HepG2 (cell line): Measurements from ENCODE around the gene GOLGA6C. TPM values are rescaled to one million over a fixed set of nuclear protein-coding genes. Genes with fewer than 3 reads are reported as not detected.

Experiments used
- ATAC-seq: fragments of 200-7000 bp; cut with Tn5 transposase; 3 replicates; pipeline ENCODE4 v1.9.1; 2020; ENCODE audit warnings: mild to moderate bottlenecking, moderate library complexity
- BruUV-seq: library from RNA; stranded (reverse); fragments of 400-500 nt; replicated peaks from 2 replicates; lab custom pipeline; 2021; lab: Mats Ljungman, UMichigan
- CTCF ChIA-PET: fragments of 300-600 bp; formaldehyde crosslinking; extraction: SDS; loops from one replicate; lab custom pipeline; 2021; ENCODE audit warnings: low total read pairs, inconsistent platforms, low intra/inter-chr PET ratio; lab: Yijun Ruan, JAX
- POLR2A ChIA-PET: fragments of 350-600 bp; sonication (Branson Sonifier 250); formaldehyde crosslinking; loops from one replicate; lab custom pipeline; 2020; ENCODE audit warnings: antibody characterized with exemption, inconsistent platforms; lab: Yijun Ruan, JAX
- DNase-seq: peaks from one replicate; pipeline ENCODE4 v3.0.0-alpha.2; 2015; ENCODE audit warnings: low spot score
- FAIRE-seq: peaks from 3 replicates; lab custom pipeline; 2011; peaks lifted over from hg19 to GRCh38; lab: Jason Lieb, UNC
- H2AFZ ChIP-seq: one replicate; pipeline ENCODE4 v1.6.1; 2011; ENCODE audit warnings: low read length, inconsistent platforms
- H3K27ac ChIP-seq: fragments of 300-600 bp; 3 replicates; pipeline ENCODE4 v1.8.0; 2011; ENCODE audit warnings: mixed run types, mild to moderate bottlenecking, mixed read lengths, low read length, inconsistent platforms; ENCODE audit not compliant: insufficient read depth; ENCODE audit errors: extremely low read length
- H3K27me3 ChIP-seq, 2 experiments: fragments of 200-600 bp in 1 of 2; 2 replicates in 1 of 2; 3 replicates in 1 of 2; pipeline versions ENCODE4 v1.6.0 to v1.8.0; 2011; ENCODE audit warnings: low read length in 2 of 2, mild to moderate bottlenecking in 2 of 2, moderate library complexity in 2 of 2, inconsistent platforms in 1 of 2; ENCODE audit not compliant: insufficient read depth in 2 of 2, control insufficient read depth in 1 of 2
- H3K36me3 ChIP-seq, 2 experiments: fragments of 200-600 bp in 1 of 2; replicated peaks in 1 of 2; 2 replicates in 1 of 2; 3 replicates in 1 of 2; pipeline versions ENCODE4 v1.5.1 to v1.8.0; 2011; ENCODE audit warnings: low read length in 2 of 2, inconsistent platforms in 1 of 2; ENCODE audit not compliant: insufficient read depth in 2 of 2, control insufficient read depth in 1 of 2
- H3K4me1 ChIP-seq: 2 replicates; pipeline ENCODE4 v1.5.1; 2012; ENCODE audit warnings: low read length, inconsistent platforms; ENCODE audit not compliant: insufficient read depth
- H3K4me2 ChIP-seq: 2 replicates; pipeline ENCODE4 v1.6.0; 2011; ENCODE audit warnings: low read depth, low read length, inconsistent platforms
- H3K4me3 ChIP-seq, 3 experiments: fragments of 200-600 bp in 1 of 3; sonication (generic), shearing (Covaris generic) in 1 of 3; replicated peaks in 1 of 3; 2 replicates each; pipeline ENCODE4 v1.5.1; 2011 to 2016; ENCODE audit warnings: low read length in 3 of 3, inconsistent platforms in 2 of 3, low read depth in 2 of 3, mild to moderate bottlenecking in 2 of 3, control low read depth in 1 of 3, mixed read lengths in 1 of 3; ENCODE audit not compliant: insufficient read depth in 1 of 3
- H3K79me2 ChIP-seq: one replicate; pipeline ENCODE4 v1.6.1; 2011; ENCODE audit warnings: low read length, inconsistent platforms; ENCODE audit not compliant: insufficient read depth
- H3K9ac ChIP-seq: 2 replicates; pipeline ENCODE4 v1.6.0; 2011; ENCODE audit warnings: mild to moderate bottlenecking, low read depth, low read length, inconsistent platforms; ENCODE audit not compliant: insufficient read depth
- H3K9me3 ChIP-seq: 2 replicates; pipeline ENCODE4 v1.5.1; 2012; ENCODE audit warnings: mild to moderate bottlenecking, low read length
- H4K20me1 ChIP-seq: 2 replicates; pipeline ENCODE4 v1.6.0; 2011; ENCODE audit warnings: inconsistent platforms, mild to moderate bottlenecking, low read length, moderate library complexity; ENCODE audit not compliant: insufficient read depth
- BCL3 ChIP-seq: sonication (generic); formaldehyde crosslinking; IDR thresholded peaks from 2 replicates; pipeline ENCODE4 v1.5.1; 2020; ENCODE audit warnings: mild to moderate bottlenecking, missing genetic modification reagents, moderate library complexity
- BCL6 ChIP-seq: IDR thresholded peaks from 2 replicates; pipeline ENCODE4 v1.6.1; 2016; ENCODE audit warnings: missing genetic modification reagents, missing compliant biosample characterization
- SCMH1 ChIP-seq: sonication (generic); formaldehyde crosslinking; IDR thresholded peaks from 2 replicates; pipeline ENCODE4 v1.9.0; 2021; ENCODE audit warnings: missing genetic modification reagents, mild to moderate bottlenecking, borderline replicate concordance
- ZMAT5 ChIP-seq: sonication (generic); formaldehyde crosslinking; IDR thresholded peaks from 2 replicates; pipeline ENCODE4 v1.5.0; 2020; ENCODE audit warnings: mild to moderate bottlenecking, low read depth, missing genetic modification reagents, borderline replicate concordance
- ZNF589 ChIP-seq: sonication (generic); formaldehyde crosslinking; conservative IDR thresholded peaks from 2 replicates; pipeline ENCODE4 v1.8.0; 2022; ENCODE audit warnings: mild to moderate bottlenecking, moderate library complexity, missing genetic modification reagents
- WGBS: methylation state at CpG from one replicate; pipeline ENCODE4 v1.1.6; 2017; ENCODE audit warnings: low lambda C conversion rate; 5-methylcytosine and 5-hydroxymethylcytosine counted together
- in situ Hi-C: cut with HindIII; loops from 2 replicates; pipeline ENCODE4 v1.10.0; 2017; ENCODE audit warnings: low pct_unique_long_range_greater_than_20kb; ENCODE audit not compliant: extremely low pct_ligation_motif_present
- intact Hi-C: fragments of 100-400 bp; cut with micrococcal nuclease; formaldehyde crosslinking; loops from one replicate; pipeline ENCODE4 v1.10.0; 2022; ENCODE audit not compliant: unreplicated experiment
- polyA plus RNA-seq, 8 experiments: library from polyadenylated mRNA; depleted of rRNA in 3 of 8; stranded (reverse) in 7 of 8; unstranded in 1 of 8; fragments of >200 nt; fragmentation: Illumina TruSeq in 4 of 8; extraction: Trizol in 4 of 8; gene quantifications; 2 replicates each; pipeline versions ENCODE4 v1.2.1 to v1.2.3, GENCODE V29; 2011 to 2016; ENCODE audit warnings: low read depth in 4 of 8, missing spikeins in 1 of 8, mixed read lengths in 1 of 8; ENCODE audit not compliant: insufficient read depth in 1 of 8
- total RNA-seq, 5 experiments: library from RNA; depleted of rRNA; stranded (reverse); fragments of >200 nt; fragmentation: Illumina TruSeq; extraction: Trizol; gene quantifications; 2 replicates each; pipeline ENCODE4 v1.2.3, GENCODE V29; 2016; ENCODE audit warnings: low read depth in 1 of 5
- TF ChIP-seq, protein P1 (sequence below): sonication (generic); formaldehyde crosslinking; IDR thresholded peaks from 2 replicates; pipeline ENCODE4 v1.4.0; 2020; ENCODE audit warnings: mild to moderate bottlenecking, missing genetic modification reagents
- TF ChIP-seq, protein P2 (sequence below): sonication (generic); formaldehyde crosslinking; IDR thresholded peaks from 2 replicates; pipeline ENCODE4 v1.4.0; 2020; ENCODE audit warnings: missing genetic modification reagents, borderline replicate concordance
- TF ChIP-seq, protein P3 (sequence below), 2 experiments: fragments of 450-650 bp in 1 of 2; sonication (generic) in 1 of 2; formaldehyde crosslinking; IDR thresholded peaks; 2 replicates each; pipeline versions ENCODE4 v1.5.0 to v1.8.0; 2020 to 2022; ENCODE audit warnings: mild to moderate bottlenecking in 1 of 2, missing genetic modification reagents in 1 of 2

Gene GOLGA6C
- total and polyA plus RNA-seq, 2 of the 13 experiments (the other 11 are each of a cell fraction or from before 2014, with no cell fraction given): not detected

DNA sequence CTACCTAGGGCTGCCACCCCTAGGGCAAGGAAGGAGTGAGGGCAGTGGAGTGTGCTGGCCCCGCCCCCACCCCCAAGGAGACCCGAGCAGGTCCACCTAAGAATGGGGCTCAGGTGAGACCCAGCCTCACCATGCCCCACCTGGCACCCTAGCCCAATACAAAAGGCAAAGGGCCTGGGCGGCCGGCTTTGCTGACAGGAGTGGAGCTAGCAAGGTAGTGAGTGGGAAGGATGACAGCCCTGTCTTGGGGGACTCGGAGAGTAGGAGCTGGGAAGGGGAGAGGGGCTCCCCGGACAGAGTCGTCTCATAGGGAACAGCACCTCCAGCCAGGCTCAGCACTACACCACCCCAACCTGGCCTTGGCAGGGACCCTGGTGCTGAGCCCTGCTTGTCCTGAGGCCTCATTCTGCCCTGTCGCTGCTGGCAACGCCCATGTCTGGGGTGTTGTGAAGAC, 44.3 kb upstream of the GOLGA6C start:
- intact Hi-C loops: no loop called here
- DNase-seq (no peak), ATAC-seq (peak; percentile 2; the same call in 2 of the 3 replicates), FAIRE-seq (no peak)
- peaks cover 20% of the 10 kb centered on the region for H3K79me2 ChIP-seq
- no peak overlapping the region for H3K4me3 ChIP-seq
- no peaks in the 10 kb centered on the region for H3K27me3 ChIP-seq
- no peak overlapping the region for H3K27ac ChIP-seq
- POLR2A ChIA-PET: interaction anchor here (1.6 to 2.3 kb wide), 2 partner anchors 9 to 170 kb away, joined by 6 to 9 read pairs; no protein-coding TSS in a partner anchor
- no peak overlapping the region for H3K4me2 ChIP-seq
- peaks cover 12% of the 10 kb centered on the region for H3K4me1 ChIP-seq
- in situ Hi-C loops: no loop called here
- CTCF ChIA-PET: no interaction called here
- H2AFZ ChIP-seq: no peak overlapping the region
- 93% methylated on average over 7 of the region's 9 CpGs for WGBS
- peaks cover 33 to 44% of the 10 kb centered on the region in 2 experiments; a peak in 4 of 5 replicates for H3K36me3 ChIP-seq
- no peak overlapping the region for H3K9ac ChIP-seq
- peaks cover 52% of the 10 kb centered on the region for H4K20me1 ChIP-seq
- BruUV-seq: no TSS peak
- no peaks in the 10 kb centered on the region for H3K9me3 ChIP-seq
- TF ChIP-seq, protein P1, sequence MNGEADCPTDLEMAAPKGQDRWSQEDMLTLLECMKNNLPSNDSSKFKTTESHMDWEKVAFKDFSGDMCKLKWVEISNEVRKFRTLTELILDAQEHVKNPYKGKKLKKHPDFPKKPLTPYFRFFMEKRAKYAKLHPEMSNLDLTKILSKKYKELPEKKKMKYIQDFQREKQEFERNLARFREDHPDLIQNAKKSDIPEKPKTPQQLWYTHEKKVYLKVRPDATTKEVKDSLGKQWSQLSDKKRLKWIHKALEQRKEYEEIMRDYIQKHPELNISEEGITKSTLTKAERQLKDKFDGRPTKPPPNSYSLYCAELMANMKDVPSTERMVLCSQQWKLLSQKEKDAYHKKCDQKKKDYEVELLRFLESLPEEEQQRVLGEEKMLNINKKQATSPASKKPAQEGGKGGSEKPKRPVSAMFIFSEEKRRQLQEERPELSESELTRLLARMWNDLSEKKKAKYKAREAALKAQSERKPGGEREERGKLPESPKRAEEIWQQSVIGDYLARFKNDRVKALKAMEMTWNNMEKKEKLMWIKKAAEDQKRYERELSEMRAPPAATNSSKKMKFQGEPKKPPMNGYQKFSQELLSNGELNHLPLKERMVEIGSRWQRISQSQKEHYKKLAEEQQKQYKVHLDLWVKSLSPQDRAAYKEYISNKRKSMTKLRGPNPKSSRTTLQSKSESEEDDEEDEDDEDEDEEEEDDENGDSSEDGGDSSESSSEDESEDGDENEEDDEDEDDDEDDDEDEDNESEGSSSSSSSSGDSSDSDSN (CRISPR knock-in tag): 0 out of 2 replicates have a peak, but pooled peaks have one; percentile 27
- no peak for TF ChIP-seq BCL3 (CRISPR knock-in tag)
- no peak for TF ChIP-seq SCMH1 (CRISPR knock-in tag)
- TF ChIP-seq BCL6 (CRISPR knock-in tag): no peak
- TF ChIP-seq ZNF589: no peak
- TF ChIP-seq, protein P2, sequence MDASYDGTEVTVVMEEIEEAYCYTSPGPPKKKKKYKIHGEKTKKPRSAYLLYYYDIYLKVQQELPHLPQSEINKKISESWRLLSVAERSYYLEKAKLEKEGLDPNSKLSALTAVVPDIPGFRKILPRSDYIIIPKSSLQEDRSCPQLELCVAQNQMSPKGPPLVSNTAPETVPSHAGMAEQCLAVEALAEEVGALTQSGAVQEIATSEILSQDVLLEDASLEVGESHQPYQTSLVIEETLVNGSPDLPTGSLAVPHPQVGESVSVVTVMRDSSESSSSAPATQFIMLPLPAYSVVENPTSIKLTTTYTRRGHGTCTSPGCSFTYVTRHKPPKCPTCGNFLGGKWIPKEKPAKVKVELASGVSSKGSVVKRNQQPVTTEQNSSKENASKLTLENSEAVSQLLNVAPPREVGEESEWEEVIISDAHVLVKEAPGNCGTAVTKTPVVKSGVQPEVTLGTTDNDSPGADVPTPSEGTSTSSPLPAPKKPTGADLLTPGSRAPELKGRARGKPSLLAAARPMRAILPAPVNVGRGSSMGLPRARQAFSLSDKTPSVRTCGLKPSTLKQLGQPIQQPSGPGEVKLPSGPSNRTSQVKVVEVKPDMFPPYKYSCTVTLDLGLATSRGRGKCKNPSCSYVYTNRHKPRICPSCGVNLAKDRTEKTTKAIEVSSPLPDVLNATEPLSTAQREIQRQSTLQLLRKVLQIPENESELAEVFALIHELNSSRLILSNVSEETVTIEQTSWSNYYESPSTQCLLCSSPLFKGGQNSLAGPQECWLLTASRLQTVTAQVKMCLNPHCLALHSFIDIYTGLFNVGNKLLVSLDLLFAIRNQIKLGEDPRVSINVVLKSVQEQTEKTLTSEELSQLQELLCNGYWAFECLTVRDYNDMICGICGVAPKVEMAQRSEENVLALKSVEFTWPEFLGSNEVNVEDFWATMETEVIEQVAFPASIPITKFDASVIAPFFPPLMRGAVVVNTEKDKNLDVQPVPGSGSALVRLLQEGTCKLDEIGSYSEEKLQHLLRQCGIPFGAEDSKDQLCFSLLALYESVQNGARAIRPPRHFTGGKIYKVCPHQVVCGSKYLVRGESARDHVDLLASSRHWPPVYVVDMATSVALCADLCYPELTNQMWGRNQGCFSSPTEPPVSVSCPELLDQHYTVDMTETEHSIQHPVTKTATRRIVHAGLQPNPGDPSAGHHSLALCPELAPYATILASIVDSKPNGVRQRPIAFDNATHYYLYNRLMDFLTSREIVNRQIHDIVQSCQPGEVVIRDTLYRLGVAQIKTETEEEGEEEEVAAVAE (CRISPR knock-in tag): no peak
- TF ChIP-seq, protein P3, sequence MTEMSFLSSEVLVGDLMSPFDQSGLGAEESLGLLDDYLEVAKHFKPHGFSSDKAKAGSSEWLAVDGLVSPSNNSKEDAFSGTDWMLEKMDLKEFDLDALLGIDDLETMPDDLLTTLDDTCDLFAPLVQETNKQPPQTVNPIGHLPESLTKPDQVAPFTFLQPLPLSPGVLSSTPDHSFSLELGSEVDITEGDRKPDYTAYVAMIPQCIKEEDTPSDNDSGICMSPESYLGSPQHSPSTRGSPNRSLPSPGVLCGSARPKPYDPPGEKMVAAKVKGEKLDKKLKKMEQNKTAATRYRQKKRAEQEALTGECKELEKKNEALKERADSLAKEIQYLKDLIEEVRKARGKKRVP (CRISPR knock-in tag; IDR thresholded peaks at IDR 0.05): no peak
- TF ChIP-seq ZMAT5 (CRISPR knock-in tag): no peak
